Measurements from ENCODE around the gene MCM9. TPM values are rescaled to one million over a fixed set of nuclear protein-coding genes. Genes with fewer than 3 reads are reported as not detected.

Gene MCM9
- total RNA-seq, 1 donor from 2014 or later, result 18.0 TPM

DNA sequence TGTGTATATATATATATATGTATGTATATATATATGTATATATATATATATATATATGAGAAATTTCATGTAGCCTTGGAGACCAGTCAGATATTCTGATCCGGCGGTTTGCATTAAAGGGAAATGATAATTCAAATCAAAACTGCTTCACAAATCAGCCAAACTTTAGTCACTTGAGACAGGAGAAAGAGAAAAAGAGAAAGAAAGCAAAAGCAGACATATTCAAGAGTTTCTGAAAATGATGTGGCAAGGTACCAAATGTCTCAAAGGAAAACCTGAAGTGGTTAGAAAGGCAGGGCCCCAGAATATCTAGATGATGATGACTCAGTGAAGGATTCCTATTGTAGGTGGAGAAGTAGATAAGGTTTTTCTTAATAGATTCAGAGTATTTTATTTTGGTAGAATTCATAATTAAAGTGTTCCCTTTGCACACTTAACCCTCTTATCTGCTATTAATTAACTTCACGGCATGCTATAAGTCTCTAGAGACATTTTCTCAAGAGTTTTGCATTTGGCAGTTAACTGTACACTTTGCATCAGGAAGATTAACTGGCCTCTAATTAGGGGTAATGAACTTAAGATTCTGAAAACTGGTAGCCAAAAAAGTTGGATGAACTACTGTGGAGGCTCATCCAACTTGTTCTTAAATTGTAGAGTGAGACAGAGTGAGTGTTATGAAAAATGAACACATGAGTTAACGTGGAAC, 91.1 kb downstream of the MCM9 start:
- TF ChIP-seq, protein P1, sequence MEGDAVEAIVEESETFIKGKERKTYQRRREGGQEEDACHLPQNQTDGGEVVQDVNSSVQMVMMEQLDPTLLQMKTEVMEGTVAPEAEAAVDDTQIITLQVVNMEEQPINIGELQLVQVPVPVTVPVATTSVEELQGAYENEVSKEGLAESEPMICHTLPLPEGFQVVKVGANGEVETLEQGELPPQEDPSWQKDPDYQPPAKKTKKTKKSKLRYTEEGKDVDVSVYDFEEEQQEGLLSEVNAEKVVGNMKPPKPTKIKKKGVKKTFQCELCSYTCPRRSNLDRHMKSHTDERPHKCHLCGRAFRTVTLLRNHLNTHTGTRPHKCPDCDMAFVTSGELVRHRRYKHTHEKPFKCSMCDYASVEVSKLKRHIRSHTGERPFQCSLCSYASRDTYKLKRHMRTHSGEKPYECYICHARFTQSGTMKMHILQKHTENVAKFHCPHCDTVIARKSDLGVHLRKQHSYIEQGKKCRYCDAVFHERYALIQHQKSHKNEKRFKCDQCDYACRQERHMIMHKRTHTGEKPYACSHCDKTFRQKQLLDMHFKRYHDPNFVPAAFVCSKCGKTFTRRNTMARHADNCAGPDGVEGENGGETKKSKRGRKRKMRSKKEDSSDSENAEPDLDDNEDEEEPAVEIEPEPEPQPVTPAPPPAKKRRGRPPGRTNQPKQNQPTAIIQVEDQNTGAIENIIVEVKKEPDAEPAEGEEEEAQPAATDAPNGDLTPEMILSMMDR (IDR thresholded peaks at IDR 0.05; ENCODE audit: partially characterized antibody, unreplicated experiment), result no peak
- DNase-seq, result no peak
- Mint-ChIP-seq H3K4me1 (ENCODE audit: low read depth, unreplicated experiment) (peaks cover 13% of the 10 kb centered on the region), H3K27me3 (ENCODE audit: unreplicated experiment) (peaks cover 3% of the 10 kb centered on the region), H3K36me3 (ENCODE audit: unreplicated experiment) (peaks cover 8% of the 10 kb centered on the region), H3K27ac (ENCODE audit: unreplicated experiment) (no peak overlapping the region), H3K9me3 (ENCODE audit: unreplicated experiment) (peaks cover 3% of the 10 kb centered on the region), H3K4me3 (ENCODE audit: unreplicated experiment) (no peak overlapping the region)

DNA sequence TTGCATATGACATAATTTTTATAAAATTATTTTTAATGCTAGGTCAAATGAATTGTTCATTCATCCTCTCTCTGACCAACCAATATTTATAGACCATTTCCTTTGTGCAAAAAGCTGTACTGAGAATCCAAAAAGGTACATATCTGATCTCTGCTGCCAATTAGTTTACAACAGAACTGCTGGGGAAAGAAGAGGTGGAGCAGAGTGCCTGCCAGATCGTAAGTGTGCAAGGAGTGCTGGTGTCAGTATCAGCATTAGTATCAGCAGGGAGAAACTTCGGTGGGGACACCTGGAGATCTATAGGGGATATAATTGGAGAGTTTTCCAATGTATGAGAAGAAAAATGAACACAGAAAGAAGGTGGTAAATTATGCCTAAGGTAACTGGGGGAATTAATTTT, 104.3 kb downstream of the MCM9 start:
- no peak overlapping the region for H3K4me3 Mint-ChIP-seq (ENCODE audit: unreplicated experiment)
- no peak overlapping the region for H3K27ac Mint-ChIP-seq (ENCODE audit: unreplicated experiment)
- TF ChIP-seq, protein P1 (IDR thresholded peaks at IDR 0.05; ENCODE audit: partially characterized antibody, unreplicated experiment), result no peak
- no peaks in the 10 kb centered on the region for H3K27me3 Mint-ChIP-seq (ENCODE audit: unreplicated experiment)
- DNase-seq, result no peak
- peaks cover 5% of the 10 kb centered on the region for H3K36me3 Mint-ChIP-seq (ENCODE audit: unreplicated experiment)
- H3K4me1 Mint-ChIP-seq (ENCODE audit: low read depth, unreplicated experiment), result no peaks in the 10 kb centered on the region
- no peaks in the 10 kb centered on the region for H3K9me3 Mint-ChIP-seq (ENCODE audit: unreplicated experiment)

DNA sequence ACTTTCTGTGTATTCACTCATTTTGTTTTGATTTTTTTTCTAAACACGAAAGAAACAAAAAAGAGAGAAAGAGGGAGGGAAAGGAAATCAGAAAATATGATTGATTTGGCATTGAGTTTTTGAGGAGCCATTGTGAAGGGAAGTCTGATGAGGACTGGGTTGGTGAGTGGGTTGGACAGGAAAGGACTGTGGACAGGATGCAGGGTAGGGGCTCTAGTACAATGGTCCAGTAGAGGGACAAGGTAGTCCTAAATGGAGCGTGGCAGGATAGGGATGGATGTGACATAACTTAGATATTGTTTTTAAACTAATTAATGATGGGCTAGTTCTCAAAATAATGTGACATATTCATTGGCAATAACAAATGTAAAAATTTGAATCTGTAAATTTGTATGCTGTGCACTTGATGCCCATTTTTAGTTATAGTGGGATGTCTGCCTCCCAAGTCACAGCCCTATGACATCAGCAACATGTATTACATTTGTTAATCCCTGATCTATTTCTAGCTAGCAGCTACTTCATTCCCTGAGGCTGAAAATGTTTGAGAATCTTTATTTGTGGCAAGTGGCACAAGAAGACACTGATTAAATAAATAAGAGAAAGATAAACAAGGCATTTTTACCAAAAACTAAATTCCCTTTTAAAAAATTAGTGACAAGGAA, 105.0 kb downstream of the MCM9 start:
- TF ChIP-seq, protein P1 (IDR thresholded peaks at IDR 0.05; ENCODE audit: partially characterized antibody, unreplicated experiment), result no peak
- Mint-ChIP-seq H3K27me3 (ENCODE audit: unreplicated experiment) (peaks cover 3% of the 10 kb centered on the region), H3K27ac (ENCODE audit: unreplicated experiment) (no peak overlapping the region), H3K4me1 (ENCODE audit: low read depth, unreplicated experiment) (no peaks in the 10 kb centered on the region), H3K4me3 (ENCODE audit: unreplicated experiment) (no peak overlapping the region), H3K9me3 (ENCODE audit: unreplicated experiment) (no peaks in the 10 kb centered on the region), H3K36me3 (ENCODE audit: unreplicated experiment) (no peaks in the 10 kb centered on the region)
- no peak for DNase-seq

DNA sequence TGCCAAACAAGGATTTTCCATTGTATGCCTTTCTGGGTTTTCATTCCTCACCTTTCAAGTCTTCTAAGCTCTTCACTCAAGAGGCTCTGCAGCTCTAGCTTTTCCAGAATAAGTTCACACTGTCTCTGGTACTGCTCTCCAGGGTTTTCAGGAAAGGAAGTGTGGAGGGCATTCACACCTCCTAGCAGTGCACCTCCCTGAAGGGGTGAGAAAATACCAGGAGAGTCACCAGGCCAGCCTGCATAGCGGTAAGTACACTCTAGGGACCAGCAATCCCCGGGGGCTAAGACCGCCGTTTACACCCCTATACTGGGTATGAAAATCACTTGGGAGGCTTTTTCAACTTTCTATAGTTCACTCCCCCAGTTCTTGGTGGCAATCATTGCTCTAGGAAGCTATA, 108.9 kb downstream of the MCM9 start:
- peaks cover 8% of the 10 kb centered on the region for H3K36me3 Mint-ChIP-seq (ENCODE audit: unreplicated experiment)
- no peak overlapping the region for H3K4me3 Mint-ChIP-seq (ENCODE audit: unreplicated experiment)
- TF ChIP-seq, protein P1 (IDR thresholded peaks at IDR 0.05; ENCODE audit: partially characterized antibody, unreplicated experiment), result no peak
- H3K27ac Mint-ChIP-seq (ENCODE audit: unreplicated experiment), result no peak overlapping the region
- peaks cover 3% of the 10 kb centered on the region for H3K9me3 Mint-ChIP-seq (ENCODE audit: unreplicated experiment)
- peaks cover 3% of the 10 kb centered on the region for H3K27me3 Mint-ChIP-seq (ENCODE audit: unreplicated experiment)
- H3K4me1 Mint-ChIP-seq (ENCODE audit: low read depth, unreplicated experiment), result no peaks in the 10 kb centered on the region
- no peak for DNase-seq

DNA sequence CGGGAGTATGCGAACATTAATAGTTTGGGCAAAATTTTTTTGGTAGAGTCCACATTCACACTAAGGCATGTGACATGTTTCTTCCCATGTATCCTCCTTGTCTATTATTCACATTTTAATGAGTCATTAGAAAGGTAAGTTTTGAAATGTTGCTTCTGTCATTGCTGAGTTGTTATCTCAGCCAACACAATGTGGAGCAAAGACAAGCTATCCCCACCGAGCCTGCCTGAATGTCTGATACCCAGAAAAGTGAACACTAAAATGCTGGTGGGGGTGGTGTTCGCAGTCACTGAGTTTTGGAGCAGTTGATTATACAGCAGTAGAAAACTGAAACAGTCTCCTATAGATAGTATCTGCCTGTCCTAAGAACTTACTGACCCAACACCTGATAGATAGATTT, 109.3 kb downstream of the MCM9 start:
- no peak for DNase-seq
- peaks cover 3% of the 10 kb centered on the region for H3K9me3 Mint-ChIP-seq (ENCODE audit: unreplicated experiment)
- H3K27me3 Mint-ChIP-seq (ENCODE audit: unreplicated experiment), result peaks cover 3% of the 10 kb centered on the region
- no peak overlapping the region for H3K4me3 Mint-ChIP-seq (ENCODE audit: unreplicated experiment)
- TF ChIP-seq, protein P1 (IDR thresholded peaks at IDR 0.05; ENCODE audit: partially characterized antibody, unreplicated experiment), result no peak
- H3K4me1 Mint-ChIP-seq (ENCODE audit: low read depth, unreplicated experiment), result no peaks in the 10 kb centered on the region
- H3K36me3 Mint-ChIP-seq (ENCODE audit: unreplicated experiment), result peaks cover 12% of the 10 kb centered on the region
- no peak overlapping the region for H3K27ac Mint-ChIP-seq (ENCODE audit: unreplicated experiment)
